A549 (cell line): ENCODE data around the gene INTS7. TPM values are rescaled to one million over a fixed set of nuclear protein-coding genes. Genes with fewer than 3 reads are reported as not detected.

Source experiments
- ATAC-seq, 2 experiments: fragments of 200-7000 bp in 1 of 2; fragments of >200 bp in 1 of 2; cut with Nextera tagmentation in 1 of 2; cut with Tn5 transposase in 1 of 2; 3 replicates each; pipeline versions ENCODE4 v1.8.0 to v1.9.1; 2018 to 2020; ENCODE audit warnings: mild to moderate bottlenecking in 1 of 2, moderate library complexity in 1 of 2
- CTCF ChIA-PET: fragments of 300-600 bp; sonication (Branson Sonifier 250); formaldehyde crosslinking; extraction: SDS; loops from one replicate; lab custom pipeline; 2021; ENCODE audit warnings: antibody characterized with exemption, inconsistent platforms; lab: Yijun Ruan, JAX
- POLR2A ChIA-PET: fragments of 350-600 bp; formaldehyde crosslinking; extraction: SDS; loops from one replicate; lab custom pipeline; 2021; ENCODE audit warnings: antibody characterized with exemption, inconsistent platforms; lab: Yijun Ruan, JAX
- DNase-seq, 2 experiments: peaks; one replicate each; pipeline versions ENCODE4 v3.0.0 to v3.0.0-alpha.2; 2011 to 2016; ENCODE audit warnings: low read depth in 1 of 2, low spot score in 1 of 2
- FAIRE-seq: peaks from 2 replicates; lab custom pipeline; 2011; peaks lifted over from hg19 to GRCh38; lab: Jason Lieb, UNC
- H3K27ac ChIP-seq, 2 experiments: fragments of >200 bp; sonication (Bioruptor Twin); formaldehyde crosslinking; 3 replicates each; pipeline ENCODE4 v1.5.1; 2016 to 2017
- H3K4me1 ChIP-seq: fragments of >200 bp; sonication (Bioruptor Twin); formaldehyde crosslinking; 3 replicates; pipeline ENCODE4 v1.6.1; 2016
- H3K4me2 ChIP-seq: fragments of >200 bp; sonication (Bioruptor Twin); formaldehyde crosslinking; 3 replicates; pipeline ENCODE4 v1.6.1; 2016
- H3K4me3 ChIP-seq: fragments of >200 bp; sonication (Bioruptor Twin); formaldehyde crosslinking; 3 replicates; pipeline ENCODE4 v1.5.1; 2016
- H3K9me3 ChIP-seq: fragments of >200 bp; sonication (Bioruptor Twin); formaldehyde crosslinking; 3 replicates; pipeline ENCODE4 v1.6.1; 2016
- BHLHE40 ChIP-seq: IDR thresholded peaks from 2 replicates; pipeline ENCODE4 v1.6.1; 2012; ENCODE audit warnings: low read depth, low read length, inconsistent platforms
- CBX8 ChIP-seq: fragments of 200-600 bp; sonication (generic); IDR thresholded peaks from 2 replicates; pipeline ENCODE4 v1.6.1; 2016
- CHD2 ChIP-seq: fragments of 150-350 bp; IDR thresholded peaks from 2 replicates; pipeline ENCODE4 v1.6.1; 2014; ENCODE audit warnings: low read length; ENCODE audit not compliant: partially characterized antibody
- CHD4 ChIP-seq: fragments of 200-600 bp; sonication (generic); IDR thresholded peaks from 2 replicates; pipeline ENCODE4 v1.6.1; 2016; ENCODE audit warnings: antibody characterized with exemption, mild to moderate bottlenecking, borderline replicate concordance
- EP300 ChIP-seq, 2 experiments: fragments of >200 bp; sonication (Bioruptor Twin); formaldehyde crosslinking; IDR thresholded peaks; 2 replicates in 1 of 2; 3 replicates in 1 of 2; pipeline ENCODE4 v1.6.1; 2016 to 2017
- GATA3 ChIP-seq: IDR thresholded peaks from 2 replicates; pipeline ENCODE4 v1.6.1; 2012; ENCODE audit warnings: borderline replicate concordance
- HDAC2 ChIP-seq: fragments of 200-600 bp; sonication (generic); IDR thresholded peaks from 2 replicates; pipeline ENCODE4 v1.6.1; 2016
- HEYL ChIP-seq: fragments of 250-450 bp; sonication (Bioruptor Pico); IDR thresholded peaks from 2 replicates; pipeline ENCODE4 v1.8.0; 2021; ENCODE audit warnings: mild to moderate bottlenecking, moderate library complexity
- HOXA7 ChIP-seq: fragments of 250-450 bp; sonication (Bioruptor Pico); IDR thresholded peaks from 2 replicates; pipeline ENCODE4 v1.5.0; 2020; ENCODE audit warnings: mild to moderate bottlenecking, moderate library complexity
- KDM5A ChIP-seq: fragments of 200-600 bp; sonication (generic); IDR thresholded peaks from 2 replicates; pipeline ENCODE4 v1.6.1; 2016; ENCODE audit warnings: antibody characterized with exemption, mild to moderate bottlenecking
- MAFK ChIP-seq: fragments of 450-650 bp; IDR thresholded peaks from 2 replicates; pipeline ENCODE4 v1.6.1; 2014; ENCODE audit not compliant: partially characterized antibody
- MYC ChIP-seq: IDR thresholded peaks from 2 replicates; pipeline ENCODE4 v1.6.1; 2012; ENCODE audit warnings: mild to moderate bottlenecking, inconsistent platforms, low read length, improper control_type of control experiment, borderline replicate concordance
- NFE2L2 ChIP-seq: fragments of 150-350 bp; conservative IDR thresholded peaks from 2 replicates; pipeline ENCODE4 v1.6.1; 2014; ENCODE audit warnings: low read length
- NPAS2 ChIP-seq: fragments of 250-450 bp; sonication (Bioruptor Pico); IDR thresholded peaks from 2 replicates; pipeline ENCODE4 v1.8.0; 2022; ENCODE audit warnings: mild to moderate bottlenecking, moderate library complexity, borderline replicate concordance
- PHF8 ChIP-seq: fragments of 200-600 bp; sonication (generic); IDR thresholded peaks from 2 replicates; pipeline ENCODE4 v1.6.1; 2016; ENCODE audit warnings: low read depth, mild to moderate bottlenecking, antibody characterized with exemption, moderate library complexity, borderline replicate concordance
- POLR2A ChIP-seq: IDR thresholded peaks from 2 replicates; pipeline ENCODE4 v1.6.1; 2012; ENCODE audit warnings: mild to moderate bottlenecking, low read length
- POLR2AphosphoS2 ChIP-seq: conservative IDR thresholded peaks from 2 replicates; pipeline ENCODE4 v1.6.1; 2012; ENCODE audit warnings: low read length, improper control_type of control experiment, inconsistent platforms
- RFX5 ChIP-seq: fragments of 450-650 bp; IDR thresholded peaks from 2 replicates; pipeline ENCODE4 v1.7.1; 2014; ENCODE audit warnings: antibody characterized with exemption, mild to moderate bottlenecking, moderate library complexity
- SREBF2 ChIP-seq: fragments of 450-650 bp; IDR thresholded peaks from 2 replicates; pipeline ENCODE4 v1.6.1; 2014; ENCODE audit warnings: mild to moderate bottlenecking, moderate library complexity
- TFCP2L1 ChIP-seq: fragments of 250-450 bp; sonication (Bioruptor Pico); IDR thresholded peaks from 2 replicates; pipeline ENCODE4 v1.5.0; 2021; ENCODE audit warnings: mild to moderate bottlenecking
- ZFP36 ChIP-seq: fragments of 450-650 bp; IDR thresholded peaks from 2 replicates; pipeline ENCODE4 v1.6.1; 2014; ENCODE audit warnings: borderline replicate concordance; ENCODE audit not compliant: partially characterized antibody
- WGBS: methylation state at CpG from one replicate; pipeline ENCODE4 v1.1.6; 2017; ENCODE audit errors: missing lambda C conversion rate; 5-methylcytosine and 5-hydroxymethylcytosine counted together
- polyA plus RNA-seq, 4 experiments: library from polyadenylated mRNA; depleted of rRNA in 3 of 4; stranded (reverse); fragments of >200 nt; fragmentation: RNase III in 1 of 4; extraction: RNeasy Plus Mini Kit Qiagen cat#74134 plus additional on column Dnase treatment in 1 of 4; gene quantifications; 2 replicates in 3 of 4; 3 replicates in 1 of 4; pipeline ENCODE4 v1.2.3, GENCODE V29; 2011 to 2017
- TF ChIP-seq, protein P1 (sequence below): fragments of >200 bp; sonication (Bioruptor Twin); formaldehyde crosslinking; IDR thresholded peaks from 3 replicates; pipeline ENCODE4 v1.5.1; 2016
- TF ChIP-seq, protein P2 (sequence below): fragments of 250-450 bp; sonication (Bioruptor Pico); IDR thresholded peaks from 2 replicates; pipeline ENCODE4 v1.5.0; 2020; ENCODE audit warnings: low read depth, mild to moderate bottlenecking, moderate library complexity

INTS7 gene
- polyA plus RNA-seq, 2 of the 4 experiments (the other 2 are of a cell fraction): 21.5 to 47.2 TPM

DNA sequence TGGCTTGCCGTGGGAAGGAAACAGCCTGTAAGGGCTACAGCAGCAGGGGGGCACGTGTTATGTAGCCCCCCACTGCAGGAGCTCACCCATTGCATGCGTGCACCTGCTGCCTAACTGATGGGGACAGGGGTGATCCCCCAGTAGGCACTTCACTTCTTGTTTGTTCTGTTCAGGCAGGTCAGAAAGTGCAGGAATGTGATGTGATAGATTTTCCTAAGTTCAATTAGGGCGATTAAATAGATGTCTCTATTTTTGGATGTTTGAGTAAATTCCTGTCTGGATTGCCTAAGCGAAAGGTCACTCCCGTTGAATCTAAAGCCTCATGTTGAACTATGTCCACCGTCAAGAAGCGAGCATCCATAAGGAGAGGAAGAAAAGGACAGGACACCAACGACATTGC is 126.0 kb downstream of the INTS7 start (continued):
- TF ChIP-seq, protein P1, sequence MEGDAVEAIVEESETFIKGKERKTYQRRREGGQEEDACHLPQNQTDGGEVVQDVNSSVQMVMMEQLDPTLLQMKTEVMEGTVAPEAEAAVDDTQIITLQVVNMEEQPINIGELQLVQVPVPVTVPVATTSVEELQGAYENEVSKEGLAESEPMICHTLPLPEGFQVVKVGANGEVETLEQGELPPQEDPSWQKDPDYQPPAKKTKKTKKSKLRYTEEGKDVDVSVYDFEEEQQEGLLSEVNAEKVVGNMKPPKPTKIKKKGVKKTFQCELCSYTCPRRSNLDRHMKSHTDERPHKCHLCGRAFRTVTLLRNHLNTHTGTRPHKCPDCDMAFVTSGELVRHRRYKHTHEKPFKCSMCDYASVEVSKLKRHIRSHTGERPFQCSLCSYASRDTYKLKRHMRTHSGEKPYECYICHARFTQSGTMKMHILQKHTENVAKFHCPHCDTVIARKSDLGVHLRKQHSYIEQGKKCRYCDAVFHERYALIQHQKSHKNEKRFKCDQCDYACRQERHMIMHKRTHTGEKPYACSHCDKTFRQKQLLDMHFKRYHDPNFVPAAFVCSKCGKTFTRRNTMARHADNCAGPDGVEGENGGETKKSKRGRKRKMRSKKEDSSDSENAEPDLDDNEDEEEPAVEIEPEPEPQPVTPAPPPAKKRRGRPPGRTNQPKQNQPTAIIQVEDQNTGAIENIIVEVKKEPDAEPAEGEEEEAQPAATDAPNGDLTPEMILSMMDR: no peak
- TF ChIP-seq PHF8: no peak

DNA sequence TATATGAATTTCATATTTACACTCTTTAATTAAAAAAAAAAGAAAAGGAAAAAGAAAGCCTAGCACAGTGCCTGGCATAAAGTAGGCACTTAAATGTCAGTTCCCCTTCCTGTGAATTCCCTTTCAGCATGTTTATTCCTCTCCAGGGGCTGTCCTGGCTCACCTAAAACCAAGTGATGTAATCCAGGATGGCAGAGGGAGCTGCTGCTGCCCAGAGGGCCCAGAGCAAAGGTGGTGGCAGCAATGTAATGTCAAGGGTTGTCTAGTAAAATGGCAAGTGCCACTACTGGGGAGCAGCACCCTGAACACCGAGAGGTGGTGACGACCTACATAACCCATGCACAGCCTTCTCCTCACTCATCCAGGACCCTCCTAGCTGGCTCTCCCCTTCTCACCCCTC is 126.4 kb downstream of the INTS7 start:
- POLR2A ChIA-PET: no interaction called here
- Histone ChIP-seq H3K27ac (peak overlapping the region in 1 of 2 experiments; percentile 48; a peak in 3 of 6 replicates), H3K9me3 (no peaks in the 10 kb centered on the region), H3K4me2 (no peak overlapping the region), H3K4me3 (no peak overlapping the region), H3K4me1 (peaks cover 39% of the 10 kb centered on the region)
- WGBS: 77% methylated on average over 2 of the region's 2 CpGs
- DNase-seq: no peak
- no peak for ATAC-seq
- CTCF ChIA-PET: no interaction called here
- FAIRE-seq: no peak
- TF ChIP-seq, protein P2, sequence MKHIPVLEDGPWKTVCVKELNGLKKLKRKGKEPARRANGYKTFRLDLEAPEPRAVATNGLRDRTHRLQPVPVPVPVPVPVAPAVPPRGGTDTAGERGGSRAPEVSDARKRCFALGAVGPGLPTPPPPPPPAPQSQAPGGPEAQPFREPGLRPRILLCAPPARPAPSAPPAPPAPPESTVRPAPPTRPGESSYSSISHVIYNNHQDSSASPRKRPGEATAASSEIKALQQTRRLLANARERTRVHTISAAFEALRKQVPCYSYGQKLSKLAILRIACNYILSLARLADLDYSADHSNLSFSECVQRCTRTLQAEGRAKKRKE (CRISPR knock-in tag): no peak
- TF ChIP-seq NFE2L2 (no peak), CHD4 (no peak)

DNA sequence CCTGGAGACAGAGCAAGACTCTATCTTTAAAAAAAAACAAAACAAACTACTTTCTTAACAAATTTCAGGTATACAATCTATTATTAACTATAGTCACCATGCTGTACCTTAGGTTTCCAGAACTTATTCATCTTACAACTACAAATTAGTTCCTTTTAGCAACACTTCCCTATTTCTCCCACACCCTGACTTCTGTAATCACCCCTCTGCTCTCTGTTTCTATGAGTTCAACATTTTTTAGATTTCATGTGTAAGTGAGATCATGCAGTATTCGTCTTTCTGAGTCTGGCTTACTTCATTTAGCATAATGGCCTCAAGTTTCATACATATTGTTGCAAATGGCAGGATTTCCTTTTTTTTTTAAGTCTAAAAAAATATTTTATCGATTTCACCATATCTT is 126.9 kb downstream of the INTS7 start:
- no peak overlapping the region for H3K4me3 ChIP-seq
- DNase-seq (no peak), FAIRE-seq (no peak)
- 84% methylated on average over 2 of the region's 2 CpGs for WGBS
- H3K27ac ChIP-seq: no peak overlapping the region
- TF ChIP-seq HEYL (no peak), CBX8 (no peak), EP300 (IDR thresholded peaks at IDR 0.05) (no peak), TFCP2L1 (CRISPR knock-in tag) (no peak), KDM5A (no peak), POLR2A (no peak), MAFK (no peak), NFE2L2 (no peak), HDAC2 (no peak), POLR2AphosphoS2 (no peak), NPAS2 (CRISPR knock-in tag) (no peak)
- TF ChIP-seq, protein P1: no peak
- TF ChIP-seq, all 56 proteins: peak for 0
- peaks cover 39% of the 10 kb centered on the region for H3K4me1 ChIP-seq
- H3K4me2 ChIP-seq: no peak overlapping the region
- ChIA-PET POLR2A (no interaction called here), CTCF (no interaction called here)
- H3K9me3 ChIP-seq: no peaks in the 10 kb centered on the region
- ATAC-seq: no peak

DNA sequence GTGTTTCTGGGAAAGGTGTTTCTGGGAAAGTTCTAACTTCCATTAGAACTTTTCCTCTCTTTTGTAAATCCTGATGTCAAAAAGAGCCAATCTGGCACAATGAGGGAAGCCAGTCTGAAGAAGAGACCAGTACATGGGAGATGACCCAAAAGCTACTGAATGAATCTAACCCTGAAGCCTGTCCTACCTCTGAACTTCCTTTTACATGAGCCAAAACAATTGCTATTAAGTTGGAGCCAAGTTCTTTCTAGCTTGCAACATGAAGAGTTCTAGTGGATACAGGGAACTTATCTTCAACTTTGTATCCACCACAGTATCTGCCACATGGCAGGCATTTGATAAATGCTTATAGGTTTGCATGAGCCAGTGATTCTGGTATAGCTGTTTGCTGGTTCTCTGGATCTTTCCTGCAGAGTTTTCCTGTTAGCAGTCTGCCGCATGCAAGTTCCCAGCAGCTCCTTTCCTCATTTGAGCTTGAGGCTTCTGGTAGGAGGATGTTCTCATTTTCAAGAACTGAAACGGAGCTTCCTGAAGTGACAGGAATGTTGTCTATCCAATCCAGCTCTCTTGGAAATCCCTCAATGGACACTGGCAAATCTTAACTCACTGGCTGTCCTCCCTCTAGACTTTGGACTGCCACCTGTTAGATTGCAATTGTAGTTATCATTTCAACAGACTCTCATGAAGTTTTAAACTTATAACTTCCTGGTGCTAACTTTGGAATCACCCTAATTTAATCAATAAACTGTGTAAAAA is 131.7 kb downstream of the INTS7 start:
- WGBS: 78% methylated on average over 2 of the region's 2 CpGs
- no peak for TF ChIP-seq HOXA7 (CRISPR knock-in tag)
- no peak for TF ChIP-seq ZFP36
- no peak for TF ChIP-seq CHD2
- no peak for TF ChIP-seq MYC
- TF ChIP-seq RFX5: no peak
- TF ChIP-seq HDAC2: no peak
- no peak for TF ChIP-seq BHLHE40
- no peak for TF ChIP-seq SREBF2
- no peak for TF ChIP-seq GATA3
- TF ChIP-seq, all 56 proteins: peak for 0
- no peak for DNase-seq
- Histone ChIP-seq H3K4me3 (no peak overlapping the region), H3K27ac (no peak overlapping the region), H3K4me2 (no peak overlapping the region), H3K9me3 (peaks cover 10% of the 10 kb centered on the region; the same call in 2 of the 3 replicates), H3K4me1 (no peaks in the 10 kb centered on the region)
- ATAC-seq: no peak
- POLR2A ChIA-PET: no interaction called here
- no peak for FAIRE-seq
- CTCF ChIA-PET: interaction anchor here (1.6 to 2.0 kb wide), 3 partner anchors 19 to 205 kb away, joined by 3 to 5 read pairs (median 5); no protein-coding TSS in a partner anchor
